ENCODE measurements around the gene TMOD1.

The TMOD1 gene

DNA sequence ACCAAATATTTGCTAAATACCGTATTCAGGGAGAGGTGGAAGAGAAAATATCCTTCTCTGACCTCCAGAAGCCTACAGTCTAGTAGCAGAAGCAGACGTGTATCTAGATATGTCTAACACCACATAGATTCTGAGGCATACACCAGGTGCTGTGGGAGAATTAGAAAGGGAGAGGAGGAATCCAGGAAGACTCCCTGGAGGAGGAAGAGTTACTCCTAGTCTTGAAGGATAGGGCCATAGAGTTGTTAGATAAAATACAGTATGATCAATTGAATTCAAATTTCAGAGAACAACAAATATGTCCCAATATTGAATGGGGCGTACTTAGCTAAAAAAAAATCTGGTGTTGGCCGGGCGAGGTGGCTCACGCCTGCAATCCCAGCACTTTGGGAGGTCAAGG, 58.7 kb downstream of the TMOD1 start:
- no peak overlapping the region for H3K4me2 ChIP-seq (ENCODE audit: low read length)
- H3K27me3 ChIP-seq (ENCODE audit: control insufficient read depth, low read length), result no peaks in the 10 kb centered on the region
- H3K36me3 ChIP-seq (ENCODE audit: control insufficient read depth, low read length), result no peaks in the 10 kb centered on the region
- no peak overlapping the region for H3K4me3 ChIP-seq (ENCODE audit: low read length)
- H3K4me1 ChIP-seq (ENCODE audit: control insufficient read depth, low read length), result no peaks in the 10 kb centered on the region
- no peak for TF ChIP-seq EZH2phosphoT487 (IDR thresholded peaks at IDR 0.05; ENCODE audit: borderline replicate concordance, low read length)
- no peaks in the 10 kb centered on the region for H3K79me2 ChIP-seq (ENCODE audit: control insufficient read depth, low read length)
- no peaks in the 10 kb centered on the region for H3F3A ChIP-seq (ENCODE audit: control insufficient read depth, insufficient read depth)
- no peaks in the 10 kb centered on the region for H3K9me3 ChIP-seq (ENCODE audit: control insufficient read depth, insufficient read depth, low read length)
- H3K27ac ChIP-seq (ENCODE audit: low read depth, low read length), result no peak overlapping the region
- H4K20me1 ChIP-seq (ENCODE audit: control insufficient read depth, insufficient read depth, low read depth, low read length), result no peaks in the 10 kb centered on the region
- H3K9me2 ChIP-seq (replicated peaks; ENCODE audit: control insufficient read depth, low read length), result no peaks in the 10 kb centered on the region

DNA sequence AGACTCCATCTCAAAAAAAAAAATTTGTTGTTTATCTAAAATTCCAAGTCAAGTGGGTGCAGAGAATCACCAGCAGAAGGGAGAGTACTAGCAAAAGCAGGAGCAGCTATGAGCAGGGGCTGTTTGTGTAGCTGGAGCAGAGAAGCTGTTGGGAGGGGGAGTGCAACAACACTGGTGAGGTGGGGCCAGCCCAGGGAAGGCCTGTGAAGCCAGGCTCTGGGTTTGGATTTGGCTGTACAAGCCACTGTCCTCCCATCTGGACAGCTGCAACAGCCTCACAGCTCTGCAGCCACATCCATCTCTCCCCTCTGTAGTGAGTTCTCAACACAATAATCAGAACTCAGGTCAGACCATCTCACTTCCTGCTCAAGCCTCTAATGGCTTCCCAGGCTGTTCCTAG, 59.4 kb downstream of the TMOD1 start:
- H3K36me3 ChIP-seq (ENCODE audit: control insufficient read depth, low read length), result no peaks in the 10 kb centered on the region

DNA sequence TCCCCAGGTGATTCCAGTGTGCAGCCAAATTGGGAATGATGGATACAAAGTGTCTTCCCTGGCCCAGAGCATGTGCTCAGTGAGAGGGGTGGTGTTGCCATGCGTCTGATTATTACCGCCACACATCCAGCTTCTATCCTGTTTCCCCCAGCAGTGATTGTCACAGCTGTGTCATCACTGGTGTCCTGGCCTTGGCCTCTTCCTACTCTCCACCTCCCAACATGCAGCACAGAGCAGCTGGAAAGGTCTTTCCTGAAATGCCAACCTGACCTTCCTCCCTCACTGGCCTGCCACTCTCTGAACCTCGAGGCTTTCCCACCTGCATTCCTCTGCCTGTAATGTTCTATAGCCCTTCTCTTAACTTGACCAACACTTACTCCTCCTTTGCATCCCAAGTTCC, 60.0 kb downstream of the TMOD1 start:
- Histone ChIP-seq H3K9me2 (replicated peaks; ENCODE audit: control insufficient read depth, low read length) (no peaks in the 10 kb centered on the region), H3K27me3 (ENCODE audit: control insufficient read depth, low read length) (no peaks in the 10 kb centered on the region), H3K79me2 (ENCODE audit: control insufficient read depth, low read length) (no peaks in the 10 kb centered on the region), H3K4me1 (ENCODE audit: control insufficient read depth, low read length) (no peaks in the 10 kb centered on the region), H3K4me3 (ENCODE audit: low read length) (no peak overlapping the region), H3K36me3 (ENCODE audit: control insufficient read depth, low read length) (no peaks in the 10 kb centered on the region), H3K27ac (ENCODE audit: low read depth, low read length) (no peak overlapping the region), H3F3A (ENCODE audit: control insufficient read depth, insufficient read depth) (no peaks in the 10 kb centered on the region), H3K9me3 (ENCODE audit: control insufficient read depth, insufficient read depth, low read length) (no peaks in the 10 kb centered on the region), H3K4me2 (ENCODE audit: low read length) (no peak overlapping the region), H4K20me1 (ENCODE audit: control insufficient read depth, insufficient read depth, low read depth, low read length) (no peaks in the 10 kb centered on the region)
- TF ChIP-seq EZH2phosphoT487 (IDR thresholded peaks at IDR 0.05; ENCODE audit: borderline replicate concordance, low read length), result no peak
- TF ChIP-seq, protein P1, sequence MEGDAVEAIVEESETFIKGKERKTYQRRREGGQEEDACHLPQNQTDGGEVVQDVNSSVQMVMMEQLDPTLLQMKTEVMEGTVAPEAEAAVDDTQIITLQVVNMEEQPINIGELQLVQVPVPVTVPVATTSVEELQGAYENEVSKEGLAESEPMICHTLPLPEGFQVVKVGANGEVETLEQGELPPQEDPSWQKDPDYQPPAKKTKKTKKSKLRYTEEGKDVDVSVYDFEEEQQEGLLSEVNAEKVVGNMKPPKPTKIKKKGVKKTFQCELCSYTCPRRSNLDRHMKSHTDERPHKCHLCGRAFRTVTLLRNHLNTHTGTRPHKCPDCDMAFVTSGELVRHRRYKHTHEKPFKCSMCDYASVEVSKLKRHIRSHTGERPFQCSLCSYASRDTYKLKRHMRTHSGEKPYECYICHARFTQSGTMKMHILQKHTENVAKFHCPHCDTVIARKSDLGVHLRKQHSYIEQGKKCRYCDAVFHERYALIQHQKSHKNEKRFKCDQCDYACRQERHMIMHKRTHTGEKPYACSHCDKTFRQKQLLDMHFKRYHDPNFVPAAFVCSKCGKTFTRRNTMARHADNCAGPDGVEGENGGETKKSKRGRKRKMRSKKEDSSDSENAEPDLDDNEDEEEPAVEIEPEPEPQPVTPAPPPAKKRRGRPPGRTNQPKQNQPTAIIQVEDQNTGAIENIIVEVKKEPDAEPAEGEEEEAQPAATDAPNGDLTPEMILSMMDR (IDR thresholded peaks at IDR 0.05; ENCODE audit: low read depth, low read length, poor library complexity, severe bottlenecking), result no peak

More for the DNA sequence above, 59.4 kb downstream of the TMOD1 start:
- no peak overlapping the region for H3K4me2 ChIP-seq (ENCODE audit: low read length)
- no peaks in the 10 kb centered on the region for H3K4me1 ChIP-seq (ENCODE audit: control insufficient read depth, low read length)
- H3K9me3 ChIP-seq (ENCODE audit: control insufficient read depth, insufficient read depth, low read length), result no peaks in the 10 kb centered on the region
- TF ChIP-seq, protein P1 (IDR thresholded peaks at IDR 0.05; ENCODE audit: low read depth, low read length, poor library complexity, severe bottlenecking), result no peak
- TF ChIP-seq EZH2phosphoT487 (IDR thresholded peaks at IDR 0.05; ENCODE audit: borderline replicate concordance, low read length), result no peak
- H3K27ac ChIP-seq (ENCODE audit: low read depth, low read length), result no peak overlapping the region
- H3K9me2 ChIP-seq (replicated peaks; ENCODE audit: control insufficient read depth, low read length), result no peaks in the 10 kb centered on the region
- H3F3A ChIP-seq (ENCODE audit: control insufficient read depth, insufficient read depth), result no peaks in the 10 kb centered on the region
- H3K27me3 ChIP-seq (ENCODE audit: control insufficient read depth, low read length), result no peaks in the 10 kb centered on the region
- H3K4me3 ChIP-seq (ENCODE audit: low read length), result no peak overlapping the region
- no peaks in the 10 kb centered on the region for H3K79me2 ChIP-seq (ENCODE audit: control insufficient read depth, low read length)
- no peaks in the 10 kb centered on the region for H4K20me1 ChIP-seq (ENCODE audit: control insufficient read depth, insufficient read depth, low read depth, low read length)

DNA sequence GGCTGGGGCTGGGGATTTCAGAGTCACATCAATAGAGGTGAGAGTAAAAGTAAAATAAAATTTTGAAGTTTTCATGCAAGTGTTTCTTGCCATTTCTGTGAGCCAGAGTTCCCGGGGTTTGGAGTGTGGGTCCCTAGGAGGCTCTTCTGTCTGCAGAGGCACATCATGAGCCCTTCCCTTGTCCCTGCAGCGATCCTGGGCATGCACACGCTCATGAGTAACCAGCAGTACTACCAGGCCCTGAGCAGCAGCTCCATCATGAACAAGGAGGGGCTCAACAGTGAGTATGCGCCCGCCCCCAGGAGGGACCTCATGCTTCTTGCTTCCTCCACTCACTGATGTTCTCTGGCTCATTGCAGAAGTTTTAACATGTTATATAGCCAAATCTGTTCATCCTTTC, 61.1 kb downstream of the TMOD1 start:
- Histone ChIP-seq H3K27me3 (ENCODE audit: control insufficient read depth, low read length) (no peaks in the 10 kb centered on the region), H3K79me2 (ENCODE audit: control insufficient read depth, low read length) (no peaks in the 10 kb centered on the region), H4K20me1 (ENCODE audit: control insufficient read depth, insufficient read depth, low read depth, low read length) (no peaks in the 10 kb centered on the region), H3K4me3 (ENCODE audit: low read length) (no peak overlapping the region), H3K9me2 (replicated peaks; ENCODE audit: control insufficient read depth, low read length) (no peaks in the 10 kb centered on the region), H3K27ac (ENCODE audit: low read depth, low read length) (no peak overlapping the region), H3K36me3 (ENCODE audit: control insufficient read depth, low read length) (no peaks in the 10 kb centered on the region), H3K4me1 (ENCODE audit: control insufficient read depth, low read length) (no peaks in the 10 kb centered on the region), H3K4me2 (ENCODE audit: low read length) (no peak overlapping the region), H3F3A (ENCODE audit: control insufficient read depth, insufficient read depth) (no peaks in the 10 kb centered on the region), H3K9me3 (ENCODE audit: control insufficient read depth, insufficient read depth, low read length) (no peaks in the 10 kb centered on the region)
- TF ChIP-seq EZH2phosphoT487 (IDR thresholded peaks at IDR 0.05; ENCODE audit: borderline replicate concordance, low read length), result no peak
- TF ChIP-seq, protein P1 (IDR thresholded peaks at IDR 0.05; ENCODE audit: low read depth, low read length, poor library complexity, severe bottlenecking), result no peak

All from DOHH2 (cell line).